ENCODE results near the gene HBQ1.
"Not testable (repeated sequence)": the region's sequence is repeated elsewhere in the genome, so short reads cannot be mapped to it uniquely, and the experiment has no call there.

The HBQ1 gene

GRCh38 chr16:162271-162991 is 17.8 kb upstream of the HBQ1 start:
- DNase-seq: no peak

GRCh38 chr16:163139-163538 is 17.1 kb upstream of the HBQ1 start:
- DNase-seq: not testable (repeated sequence)

GRCh38 chr16:163696-164095 is 16.6 kb upstream of the HBQ1 start:
- DNase-seq: not testable (repeated sequence)

- DNase-seq: not testable (repeated sequence)
Observed at GRCh38 chr16:164134-164823, 16.0 kb upstream of the HBQ1 start.

- peak in 1 of 2 experiments; percentile 39 for DNase-seq
Observed at GRCh38 chr16:164827-165538, 15.3 kb upstream of the HBQ1 start.

GRCh38 chr16:165539-166374 is 14.5 kb upstream of the HBQ1 start, which contains the start of gene HBM:
Gene HBM (plus strand): TSS chr16:165978. CDS start chr16:165998, 20 bp downstream.
- peak in 1 of 2 experiments; percentile 44 for DNase-seq

GRCh38 chr16:166375-167121 is 13.7 kb upstream of the HBQ1 start:
- no peak for DNase-seq

GRCh38 chr16:167122-167690 is 13.1 kb upstream of the HBQ1 start:
- no peak for DNase-seq

- DNase-seq: no peak
Observed at GRCh38 chr16:168424-168823, 11.8 kb upstream of the HBQ1 start.

GRCh38 chr16:169014-169413 is 11.2 kb upstream of the HBQ1 start:
- no peak for DNase-seq

GRCh38 chr16:170088-170507 is 10.2 kb upstream of the HBQ1 start:
- not testable (repeated sequence) for DNase-seq

GRCh38 chr16:170788-171187 is 9.5 kb upstream of the HBQ1 start:
- no peak for DNase-seq

- not testable (repeated sequence) for DNase-seq
Observed at GRCh38 chr16:172374-172941, 7.8 kb upstream of the HBQ1 start, which contains the start of gene HBA2. Gene HBA2 (plus strand): TSS chr16:172876. CDS start chr16:172913, 37 bp downstream.

- DNase-seq: not testable (repeated sequence)
Observed at GRCh38 chr16:173211-173854, 6.9 kb upstream of the HBQ1 start.

- DNase-seq: not testable (repeated sequence)
Observed at GRCh38 chr16:173928-174769, 6.1 kb upstream of the HBQ1 start.

- DNase-seq: no peak
Observed at GRCh38 chr16:175011-175949, 5.0 kb upstream of the HBQ1 start.

- DNase-seq: not testable (repeated sequence)
Observed at GRCh38 chr16:176006-176405, 4.3 kb upstream of the HBQ1 start.
